ENCODE results near the gene NUP98.
"Not testable (repeated sequence)": the region's sequence is repeated elsewhere in the genome, so short reads cannot be mapped to it uniquely, and the experiment has no call there.

Gene NUP98

DNA sequence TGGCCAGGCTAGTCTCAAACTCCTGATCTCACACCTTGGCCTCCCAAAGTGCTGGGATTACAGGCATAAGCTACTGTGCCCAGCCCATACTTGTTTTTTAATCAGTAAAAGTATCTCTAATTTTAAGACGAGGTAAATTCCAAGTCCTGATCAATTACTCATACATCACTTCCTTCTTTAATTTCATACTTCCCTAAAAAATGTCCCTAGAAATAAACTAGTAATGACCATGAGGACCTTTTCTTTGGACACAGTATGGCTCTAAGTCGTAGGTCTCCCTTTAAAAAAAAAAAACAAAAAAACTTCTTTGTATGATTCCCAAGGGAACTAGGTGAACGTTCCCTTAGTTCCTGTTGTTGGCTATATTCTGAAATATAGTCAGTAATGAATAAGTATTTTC is 29.8 kb downstream of the NUP98 start:
- Histone ChIP-seq H3K79me2 (ENCODE audit: insufficient read depth, low read length) (no peaks in the 10 kb centered on the region), H3K9ac (ENCODE audit: low read depth, low read length, poor library complexity, severe bottlenecking) (no peak overlapping the region), H3K9me2 (replicated peaks; ENCODE audit: low read depth, low read length) (no peaks in the 10 kb centered on the region), H3K9me3 (ENCODE audit: insufficient read depth, low read depth, low read length) (no peaks in the 10 kb centered on the region), H3F3A (ENCODE audit: low read depth) (no peaks in the 10 kb centered on the region), H3K36me3 (ENCODE audit: insufficient read depth, low read length) (peaks cover 100% of the 10 kb centered on the region; the same call in 1 of the 2 replicates), H3K4me2 (ENCODE audit: low read depth, low read length, poor library complexity, severe bottlenecking) (no peak overlapping the region), H3K27me3 (ENCODE audit: insufficient read depth, low read length, poor library complexity, severe bottlenecking) (no peaks in the 10 kb centered on the region), H2AFZ (ENCODE audit: low read length) (no peak overlapping the region), H4K20me1 (ENCODE audit: insufficient read depth, low read length, poor library complexity, severe bottlenecking) (peaks cover 18% of the 10 kb centered on the region), H3K4me3 (ENCODE audit: low read length, poor library complexity, severe bottlenecking) (no peak overlapping the region), H3K4me1 (ENCODE audit: insufficient read depth, low read length, poor library complexity, severe bottlenecking) (no peaks in the 10 kb centered on the region)
- TF ChIP-seq, protein P1, sequence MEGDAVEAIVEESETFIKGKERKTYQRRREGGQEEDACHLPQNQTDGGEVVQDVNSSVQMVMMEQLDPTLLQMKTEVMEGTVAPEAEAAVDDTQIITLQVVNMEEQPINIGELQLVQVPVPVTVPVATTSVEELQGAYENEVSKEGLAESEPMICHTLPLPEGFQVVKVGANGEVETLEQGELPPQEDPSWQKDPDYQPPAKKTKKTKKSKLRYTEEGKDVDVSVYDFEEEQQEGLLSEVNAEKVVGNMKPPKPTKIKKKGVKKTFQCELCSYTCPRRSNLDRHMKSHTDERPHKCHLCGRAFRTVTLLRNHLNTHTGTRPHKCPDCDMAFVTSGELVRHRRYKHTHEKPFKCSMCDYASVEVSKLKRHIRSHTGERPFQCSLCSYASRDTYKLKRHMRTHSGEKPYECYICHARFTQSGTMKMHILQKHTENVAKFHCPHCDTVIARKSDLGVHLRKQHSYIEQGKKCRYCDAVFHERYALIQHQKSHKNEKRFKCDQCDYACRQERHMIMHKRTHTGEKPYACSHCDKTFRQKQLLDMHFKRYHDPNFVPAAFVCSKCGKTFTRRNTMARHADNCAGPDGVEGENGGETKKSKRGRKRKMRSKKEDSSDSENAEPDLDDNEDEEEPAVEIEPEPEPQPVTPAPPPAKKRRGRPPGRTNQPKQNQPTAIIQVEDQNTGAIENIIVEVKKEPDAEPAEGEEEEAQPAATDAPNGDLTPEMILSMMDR (conservative IDR thresholded peaks at IDR 0.05; ENCODE audit: low read length), result no peak
- no peak for TF ChIP-seq EZH2phosphoT487 (IDR thresholded peaks at IDR 0.05; ENCODE audit: borderline replicate concordance)

GRCh38 chr11:3766836-3767235 is 30.5 kb downstream of the NUP98 start:
- H3K4me2 ChIP-seq (ENCODE audit: low read depth, low read length, poor library complexity, severe bottlenecking); H2AFZ ChIP-seq (ENCODE audit: low read length); H3K9me2 ChIP-seq (replicated peaks; ENCODE audit: low read depth, low read length); H3F3A ChIP-seq (ENCODE audit: low read depth); H3K27me3 ChIP-seq (ENCODE audit: insufficient read depth, low read length, poor library complexity, severe bottlenecking); H3K9me3 ChIP-seq (ENCODE audit: insufficient read depth, low read depth, low read length); H3K79me2 ChIP-seq (ENCODE audit: insufficient read depth, low read length); H3K9ac ChIP-seq (ENCODE audit: low read depth, low read length, poor library complexity, severe bottlenecking); H3K4me1 ChIP-seq (ENCODE audit: insufficient read depth, low read length, poor library complexity, severe bottlenecking); H3K4me3 ChIP-seq (ENCODE audit: low read length, poor library complexity, severe bottlenecking): not testable (repeated sequence)
- Histone ChIP-seq H3K36me3 (ENCODE audit: insufficient read depth, low read length) (peaks cover 100% of the 10 kb centered on the region; the same call in 1 of the 2 replicates), H4K20me1 (ENCODE audit: insufficient read depth, low read length, poor library complexity, severe bottlenecking) (peaks cover 16% of the 10 kb centered on the region)

DNA sequence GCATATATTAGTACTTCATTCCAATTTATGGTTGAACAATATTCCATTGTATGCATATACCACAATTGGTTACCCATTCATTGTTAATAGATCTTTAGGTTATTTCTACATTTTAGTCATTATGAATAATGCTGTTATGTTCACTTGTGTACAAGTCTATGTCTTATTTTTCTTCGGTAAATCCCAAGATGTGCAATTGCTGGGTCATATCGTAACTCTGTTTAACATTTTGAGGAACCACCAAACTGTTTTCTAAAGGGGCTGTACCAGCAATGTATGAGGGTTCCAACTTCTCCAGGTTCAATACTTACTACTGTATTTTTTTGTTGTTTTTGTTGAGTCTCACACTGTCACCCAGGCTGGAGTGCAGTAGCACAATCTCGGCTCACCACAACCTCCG is 33.1 kb downstream of the NUP98 start:
- Histone ChIP-seq H3K4me3 (ENCODE audit: low read length, poor library complexity, severe bottlenecking) (no peak overlapping the region), H3K36me3 (ENCODE audit: insufficient read depth, low read length) (peaks cover 99% of the 10 kb centered on the region), H3K79me2 (ENCODE audit: insufficient read depth, low read length) (no peaks in the 10 kb centered on the region), H2AFZ (ENCODE audit: low read length) (no peak overlapping the region), H3K4me2 (ENCODE audit: low read depth, low read length, poor library complexity, severe bottlenecking) (no peak overlapping the region), H3K27me3 (ENCODE audit: insufficient read depth, low read length, poor library complexity, severe bottlenecking) (no peaks in the 10 kb centered on the region), H4K20me1 (ENCODE audit: insufficient read depth, low read length, poor library complexity, severe bottlenecking) (peaks cover 15% of the 10 kb centered on the region), H3K4me1 (ENCODE audit: insufficient read depth, low read length, poor library complexity, severe bottlenecking) (no peaks in the 10 kb centered on the region), H3F3A (ENCODE audit: low read depth) (no peaks in the 10 kb centered on the region), H3K9me3 (ENCODE audit: insufficient read depth, low read depth, low read length) (no peaks in the 10 kb centered on the region), H3K9ac (ENCODE audit: low read depth, low read length, poor library complexity, severe bottlenecking) (no peak overlapping the region), H3K9me2 (replicated peaks; ENCODE audit: low read depth, low read length) (no peaks in the 10 kb centered on the region)
- no peak for TF ChIP-seq EZH2phosphoT487 (IDR thresholded peaks at IDR 0.05; ENCODE audit: borderline replicate concordance)
- TF ChIP-seq, protein P1 (conservative IDR thresholded peaks at IDR 0.05; ENCODE audit: low read length), result no peak

DNA sequence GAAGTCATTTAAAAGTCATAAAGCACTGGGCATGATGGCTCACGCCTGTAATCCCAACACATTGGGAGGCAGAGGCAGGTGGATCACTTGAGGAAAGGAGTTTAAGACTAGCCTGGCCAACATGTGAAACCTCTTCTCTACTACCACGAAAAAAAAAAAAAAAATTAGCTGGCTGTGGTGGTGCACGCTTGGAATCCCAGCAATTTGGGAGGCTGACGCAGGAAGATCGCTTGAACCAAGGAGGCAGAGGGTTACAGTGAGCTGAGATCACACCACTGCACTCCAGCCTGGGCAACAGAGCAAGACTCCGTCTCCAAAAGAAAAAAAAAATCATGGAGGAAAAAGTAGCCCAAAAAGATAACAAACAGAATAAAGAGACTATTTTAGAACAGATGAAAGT is 42.2 kb downstream of the NUP98 start:
- no peak overlapping the region for H3K4me3 ChIP-seq (ENCODE audit: low read length, poor library complexity, severe bottlenecking)
- no peak for TF ChIP-seq EZH2phosphoT487 (IDR thresholded peaks at IDR 0.05; ENCODE audit: borderline replicate concordance)
- TF ChIP-seq, protein P1 (conservative IDR thresholded peaks at IDR 0.05; ENCODE audit: low read length), result no peak
- no peaks in the 10 kb centered on the region for H4K20me1 ChIP-seq (ENCODE audit: insufficient read depth, low read length, poor library complexity, severe bottlenecking)
- H3K27me3 ChIP-seq (ENCODE audit: insufficient read depth, low read length, poor library complexity, severe bottlenecking), result no peaks in the 10 kb centered on the region
- no peak overlapping the region for H3K4me2 ChIP-seq (ENCODE audit: low read depth, low read length, poor library complexity, severe bottlenecking)
- no peaks in the 10 kb centered on the region for H3K9me3 ChIP-seq (ENCODE audit: insufficient read depth, low read depth, low read length)
- H3K4me1 ChIP-seq (ENCODE audit: insufficient read depth, low read length, poor library complexity, severe bottlenecking), result no peaks in the 10 kb centered on the region
- H2AFZ ChIP-seq (ENCODE audit: low read length), result no peak overlapping the region
- no peaks in the 10 kb centered on the region for H3F3A ChIP-seq (ENCODE audit: low read depth)
- no peak overlapping the region for H3K9ac ChIP-seq (ENCODE audit: low read depth, low read length, poor library complexity, severe bottlenecking)
- H3K79me2 ChIP-seq (ENCODE audit: insufficient read depth, low read length), result 0 out of 2 replicates have a peak, but pooled peaks cover 4% of the 10 kb centered on the region
- no peaks in the 10 kb centered on the region for H3K9me2 ChIP-seq (replicated peaks; ENCODE audit: low read depth, low read length)
- peaks cover 91% of the 10 kb centered on the region for H3K36me3 ChIP-seq (ENCODE audit: insufficient read depth, low read length)
